Stimulated activated CD4-positive, alpha-beta T cell treated with anti-CD3 and anti-CD28 coated beads, TNF-alpha, amount 100 ng/mL, for 4 hours (primary cell): Measurements from ENCODE around the gene SDF2.
"Not testable (repeated sequence)": the region's sequence is repeated elsewhere in the genome, so short reads cannot be mapped to it uniquely, and the experiment has no call there.

Source experiments
- DNase-seq, 3 experiments: peaks; one replicate each; pipeline ENCODE4 v3.0.0-alpha.2; 2020; ENCODE audit warnings: low read depth in 3 of 3

SDF2 gene

DNA sequence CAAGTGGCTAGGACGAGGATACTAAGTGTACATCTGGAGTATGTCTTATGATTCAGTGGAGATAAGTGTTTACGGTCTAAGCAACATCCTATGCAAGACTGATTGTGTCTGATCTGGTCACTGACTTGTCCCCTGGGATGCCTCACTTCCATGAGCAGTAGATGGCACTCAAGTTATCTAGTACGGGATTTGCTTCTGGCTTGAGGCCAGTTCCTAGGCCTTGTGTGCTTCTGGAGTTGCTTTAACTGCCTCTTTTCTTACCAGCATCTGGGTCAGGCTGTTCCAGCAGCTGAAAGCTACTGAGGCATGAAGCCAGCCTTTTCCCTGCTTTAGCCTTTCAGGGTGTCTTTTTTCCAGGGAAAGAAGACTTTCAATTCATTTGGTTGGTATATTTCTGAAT lies 23.3 kb upstream of the SDF2 start:
- no peak for DNase-seq

DNA sequence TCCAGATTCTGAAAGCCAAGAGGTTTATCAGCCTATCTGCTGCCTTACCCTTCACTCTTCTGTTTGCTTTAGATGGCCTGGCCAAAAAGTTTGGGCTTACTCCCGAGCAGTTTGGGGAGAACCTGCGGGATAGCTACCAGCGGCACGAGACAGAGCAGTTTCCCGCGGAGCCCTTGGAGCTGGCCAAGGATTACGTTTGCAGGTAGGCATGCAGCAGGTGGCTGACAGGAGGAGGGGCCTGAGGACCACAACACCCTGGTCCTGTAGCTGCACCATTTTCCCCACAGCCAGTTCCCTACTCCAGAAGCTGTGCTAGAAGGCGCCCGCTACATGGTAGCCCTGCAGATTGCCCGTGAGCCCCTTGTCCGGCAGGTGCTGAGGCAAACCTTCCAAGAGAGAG lies 20.9 kb upstream of the SDF2 start:
- DNase-seq = no peak

DNA sequence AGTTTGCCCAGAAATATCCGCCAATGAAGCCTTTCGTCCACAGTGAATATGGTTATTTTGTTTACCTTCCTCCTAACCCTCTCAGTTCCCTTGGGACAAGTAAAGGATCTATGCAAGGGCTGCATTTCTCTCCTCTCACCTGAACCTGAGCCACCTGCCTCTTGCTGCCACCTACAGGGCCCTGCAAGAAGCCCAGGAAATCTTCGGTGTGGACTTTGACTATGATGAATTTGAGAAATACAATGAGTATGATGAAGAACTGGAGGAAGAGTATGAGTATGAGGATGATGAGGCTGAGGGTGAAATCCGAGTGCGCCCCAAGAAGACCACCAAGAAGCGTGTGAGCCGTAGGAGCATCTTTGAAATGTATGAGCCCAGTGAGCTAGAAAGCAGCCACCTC lies 14.3 kb upstream of the SDF2 start:
- no peak for DNase-seq

DNA sequence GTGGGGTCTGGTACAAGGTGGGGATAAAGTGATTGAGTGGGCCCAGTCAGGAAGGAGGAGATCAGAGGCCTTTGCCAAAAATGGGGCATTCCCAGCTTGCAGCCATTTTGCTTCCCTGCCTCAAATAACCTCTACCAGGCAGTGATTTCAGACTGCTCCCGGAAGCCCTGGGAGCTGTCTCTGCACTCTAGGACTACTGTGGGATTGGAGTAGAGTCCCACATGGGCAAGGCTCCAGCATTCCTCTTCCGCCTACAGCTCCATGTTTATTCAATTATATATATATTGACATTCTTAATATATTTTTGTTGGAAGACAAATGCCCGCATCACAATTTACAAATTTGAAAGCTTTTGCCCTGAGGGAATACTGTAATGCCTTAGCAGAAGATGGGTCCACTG lies 13.8 kb upstream of the SDF2 start:
- DNase-seq = no peak

DNA sequence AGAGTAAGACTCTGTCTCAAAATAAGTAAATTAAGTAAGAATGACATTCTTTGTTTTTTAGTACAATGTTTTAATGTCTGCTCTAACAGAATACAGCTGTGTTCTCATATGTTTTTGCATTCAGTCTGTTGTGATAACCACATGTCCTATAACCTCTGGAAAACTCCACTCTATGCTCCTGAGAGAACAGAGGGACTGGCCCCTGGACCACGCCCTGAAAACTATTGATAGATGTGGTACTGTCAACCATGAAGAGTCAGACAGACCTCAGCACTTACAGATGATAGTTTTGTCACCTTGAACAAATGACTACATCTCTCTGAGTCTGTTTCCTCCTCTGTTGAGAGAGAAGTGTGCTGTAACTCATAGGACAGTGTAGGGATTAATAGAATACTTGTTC lies 8.2 kb upstream of the SDF2 start:
- DNase-seq = no peak

DNA sequence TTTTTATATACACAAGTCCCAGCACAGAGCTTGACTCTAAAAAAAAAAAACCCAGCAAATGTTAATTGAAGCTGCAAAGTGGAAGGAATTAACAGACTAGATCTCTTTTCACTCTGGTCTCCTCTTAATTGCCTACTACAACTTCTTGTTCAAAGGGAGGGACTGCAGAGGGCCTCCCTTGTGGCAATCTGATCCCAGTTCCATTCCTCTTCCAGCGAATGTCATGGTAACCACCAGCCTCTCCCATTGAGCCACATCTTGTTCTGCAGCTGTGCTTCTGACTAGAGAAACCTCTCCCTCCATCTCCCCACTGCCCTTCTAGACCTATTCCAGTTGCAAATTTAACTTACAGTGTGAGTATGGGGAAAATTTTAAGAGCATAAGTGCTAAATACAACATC lies 6.2 kb upstream of the SDF2 start:
- DNase-seq = no peak

DNA sequence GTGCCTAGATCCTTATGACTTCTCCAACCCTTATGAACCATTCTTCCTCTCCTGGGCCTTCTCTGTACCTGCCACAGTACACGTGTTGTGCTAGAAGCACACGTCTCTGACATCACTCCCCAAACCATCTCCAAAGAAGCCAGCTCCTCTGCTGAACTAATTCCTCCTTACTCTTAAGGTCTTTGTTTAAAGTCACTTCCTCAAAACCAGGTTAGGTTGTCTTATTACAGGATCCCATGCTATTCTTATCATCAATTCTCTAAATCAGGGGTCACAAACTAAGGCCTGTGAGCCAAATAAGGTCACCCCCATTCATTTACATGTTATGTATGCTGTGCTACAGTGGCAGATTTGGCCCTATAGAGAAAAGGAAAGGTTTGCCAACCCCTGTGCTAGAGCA lies 4.3 kb upstream of the SDF2 start:
- DNase-seq = no peak

DNA sequence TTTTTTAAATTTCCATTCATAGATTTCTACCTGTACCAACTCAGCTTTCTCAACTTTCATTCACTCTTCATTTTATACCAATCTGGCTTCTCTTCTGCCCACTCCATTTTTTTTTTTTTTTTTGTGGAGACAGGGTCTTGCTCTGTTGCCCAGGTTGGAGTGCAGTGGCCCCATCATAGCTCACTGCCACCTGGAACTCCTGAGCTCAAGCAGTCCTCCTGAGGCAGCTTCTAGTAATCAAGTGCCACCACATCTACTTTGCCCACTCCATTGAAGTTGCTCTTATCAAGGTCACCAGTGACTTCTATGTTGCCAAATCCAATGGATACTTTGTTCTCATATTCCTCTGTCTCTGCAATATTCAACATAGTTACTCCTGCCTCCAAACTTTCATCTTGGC lies 2.0 kb upstream of the SDF2 start:
- no peak for DNase-seq

DNA sequence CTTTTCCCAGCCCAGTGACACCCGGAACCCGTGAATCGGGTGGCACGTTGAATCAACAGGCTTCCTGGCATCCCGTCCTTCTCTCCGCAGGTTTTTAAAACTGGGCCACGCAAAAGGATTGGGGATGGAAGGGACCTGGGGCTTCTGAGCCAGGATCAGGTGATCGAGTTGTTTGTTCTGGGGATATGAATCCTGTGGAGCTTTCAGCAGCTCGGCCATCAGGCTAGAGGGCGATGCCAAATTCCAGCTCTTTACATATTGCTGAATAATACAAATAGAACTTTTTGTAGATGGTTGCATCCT lies 772 bp upstream of the SDF2 start:
- DNase-seq = no peak

DNA sequence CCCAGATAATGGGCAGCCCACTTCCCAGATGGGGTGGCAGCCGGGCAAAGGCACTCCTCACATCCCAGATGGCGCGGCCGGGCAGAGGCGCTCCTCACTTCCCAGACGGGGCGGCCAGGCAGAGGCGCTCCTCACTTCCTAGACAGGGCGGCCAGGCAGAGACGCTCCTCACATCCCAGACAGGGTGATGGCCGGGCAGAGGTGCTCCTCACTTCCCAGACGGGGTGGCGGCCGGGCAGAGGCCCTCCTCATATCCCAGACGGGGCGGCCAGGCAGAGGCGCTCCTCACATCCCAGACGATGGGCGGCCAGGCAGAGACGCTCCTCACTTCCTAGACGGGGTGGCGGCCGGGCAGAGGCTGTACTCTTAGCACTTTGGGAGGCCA lies 2.2 kb downstream of the SDF2 start:
- DNase-seq = not testable (repeated sequence)

DNA sequence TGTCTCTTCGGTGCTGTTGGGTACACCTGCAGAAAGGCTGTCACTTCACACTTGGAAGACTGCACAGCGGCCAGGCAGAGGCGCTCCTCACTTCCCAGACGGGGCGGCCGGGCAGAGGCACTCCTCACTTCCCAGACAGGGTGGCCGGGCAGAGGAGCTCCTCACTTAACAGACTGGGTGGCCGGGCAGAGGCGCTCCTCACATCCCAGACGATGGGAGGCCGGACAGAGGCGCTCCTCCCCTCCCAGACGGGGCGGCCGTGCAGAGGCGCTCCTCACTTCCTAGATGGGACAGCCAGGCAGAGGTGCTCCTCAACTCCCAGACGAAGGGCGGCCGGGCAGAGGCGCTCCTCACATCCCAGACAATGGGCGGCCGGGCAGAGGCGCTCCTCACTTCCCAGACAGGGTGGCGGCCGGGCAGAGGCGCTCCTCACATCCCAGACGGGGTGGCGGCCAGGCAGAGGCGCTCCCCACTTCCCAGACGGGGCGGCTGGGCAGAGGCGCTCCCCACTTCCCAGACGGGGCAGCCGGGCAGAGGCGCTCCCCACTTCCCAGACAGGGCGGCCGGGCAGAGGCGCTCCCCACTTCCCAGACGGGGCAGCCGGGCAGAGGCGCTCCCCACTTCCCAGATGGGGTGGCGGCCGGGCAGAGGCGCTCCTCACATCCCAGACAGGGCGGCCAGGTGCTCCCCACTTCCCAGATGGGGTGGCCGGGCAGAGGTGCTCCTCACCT lies 2.8 kb downstream of the SDF2 start:
- DNase-seq = not testable (repeated sequence)

DNA sequence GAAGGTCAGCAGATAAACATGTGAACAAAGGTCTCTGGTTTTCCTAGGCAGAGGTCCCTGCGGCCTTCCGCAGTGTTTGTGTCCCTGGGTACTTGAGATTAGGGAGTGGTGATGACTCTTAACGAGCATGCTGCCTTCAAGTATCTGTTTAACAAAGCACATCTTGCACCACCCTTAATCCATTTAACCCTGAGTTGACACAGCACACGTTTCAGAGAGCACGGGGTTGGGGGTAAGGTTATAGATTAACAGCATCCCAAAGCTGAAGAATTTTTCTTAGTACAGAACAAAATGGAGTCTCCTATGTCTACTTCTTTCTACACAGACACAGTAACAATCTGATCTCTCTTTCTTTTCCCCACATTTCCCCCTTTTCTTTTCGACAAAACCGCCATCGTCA lies 3.4 kb downstream of the SDF2 start:
- DNase-seq = not testable (repeated sequence)

DNA sequence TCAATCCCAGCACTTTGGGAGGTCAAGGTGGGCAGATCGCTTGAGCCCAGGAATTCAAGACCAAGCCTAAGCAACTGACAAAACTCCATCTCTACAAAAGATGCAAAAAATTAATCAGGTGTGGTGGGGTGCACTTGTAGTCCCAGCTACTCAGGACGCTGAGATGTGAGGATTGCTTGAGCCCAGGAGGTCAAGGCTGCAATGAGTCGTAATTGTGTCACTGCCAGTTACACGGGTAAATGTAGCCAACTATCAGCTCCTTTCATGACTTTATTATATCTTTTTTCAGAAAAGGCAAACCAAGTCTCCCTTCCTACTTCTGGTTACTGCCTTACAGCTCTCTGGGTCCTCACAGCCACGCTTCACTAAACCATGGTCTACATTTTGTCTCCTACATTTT lies 4.0 kb downstream of the SDF2 start:
- no peak for DNase-seq

DNA sequence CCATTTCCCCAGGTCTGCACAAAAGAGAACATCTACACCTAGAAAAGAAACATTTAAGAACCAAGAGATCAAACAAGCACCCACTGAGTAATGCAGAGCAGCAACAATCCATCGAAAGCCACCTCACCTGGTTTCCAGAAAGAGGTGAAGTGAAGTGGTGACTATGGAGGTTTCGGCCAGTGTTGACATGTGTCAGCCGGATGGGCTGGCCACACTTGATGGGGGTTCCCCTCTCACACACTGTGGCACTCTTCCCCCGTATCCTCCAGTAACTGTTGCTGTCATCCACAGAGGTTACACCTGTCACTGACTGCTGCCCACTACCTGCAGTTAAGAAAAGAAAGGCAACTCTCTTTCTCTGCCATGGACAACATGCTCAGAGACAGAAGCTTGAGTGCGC lies 6.5 kb downstream of the SDF2 start:
- DNase-seq = no peak

DNA sequence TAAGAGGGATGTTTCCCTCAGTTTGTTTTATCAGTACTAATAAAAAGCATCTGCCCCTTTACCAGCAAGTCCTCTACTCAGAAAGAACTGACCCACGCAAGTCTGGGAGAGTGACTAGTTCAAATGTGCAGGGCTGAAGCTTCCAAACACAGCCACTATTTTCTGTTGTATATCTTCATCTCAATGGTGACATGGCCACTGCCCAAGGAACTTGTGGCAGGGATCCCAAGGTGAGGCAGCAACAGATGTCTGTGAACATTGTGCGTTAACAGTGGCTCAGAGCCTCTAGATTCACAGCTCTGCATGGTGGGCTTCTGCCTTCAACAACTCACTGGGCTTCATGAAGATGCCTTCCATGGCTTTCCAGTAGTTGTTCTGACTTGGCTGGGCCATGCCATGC lies 13.0 kb downstream of the SDF2 start:
- no peak for DNase-seq

DNA sequence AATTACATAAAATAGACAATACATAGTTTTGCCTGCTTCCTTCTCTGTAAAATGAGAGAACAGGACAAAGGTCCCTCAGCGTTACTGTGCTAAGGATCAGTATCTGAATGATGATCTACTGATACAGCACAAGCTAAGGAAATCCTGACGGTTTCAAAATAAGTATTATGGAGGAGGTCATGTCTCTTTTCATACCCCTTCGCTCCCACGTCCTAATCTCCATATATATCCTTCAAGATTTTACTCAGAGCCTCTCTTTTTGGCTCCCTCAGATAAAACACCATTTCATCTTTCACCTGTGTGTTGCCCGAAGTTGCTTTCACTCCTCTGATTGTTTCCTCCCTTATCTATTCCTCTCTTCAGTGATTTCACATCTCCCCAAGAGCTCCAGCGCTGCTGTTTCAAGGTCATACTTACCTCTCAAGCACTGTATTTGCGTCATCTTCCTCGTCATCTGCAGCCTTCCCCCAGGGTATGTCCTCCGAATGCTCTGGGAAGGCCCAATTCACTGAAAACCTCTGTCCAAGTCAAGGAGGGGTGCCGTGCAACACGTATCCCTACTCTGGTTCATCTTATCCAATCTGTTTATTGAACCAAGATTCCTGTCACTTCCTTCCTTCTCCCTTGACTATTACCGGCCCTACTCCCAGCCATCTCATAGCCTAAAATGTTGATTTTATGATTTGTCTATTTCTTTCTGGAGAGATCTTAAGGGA lies 15.5 kb downstream of the SDF2 start:
- no peak for DNase-seq

DNA sequence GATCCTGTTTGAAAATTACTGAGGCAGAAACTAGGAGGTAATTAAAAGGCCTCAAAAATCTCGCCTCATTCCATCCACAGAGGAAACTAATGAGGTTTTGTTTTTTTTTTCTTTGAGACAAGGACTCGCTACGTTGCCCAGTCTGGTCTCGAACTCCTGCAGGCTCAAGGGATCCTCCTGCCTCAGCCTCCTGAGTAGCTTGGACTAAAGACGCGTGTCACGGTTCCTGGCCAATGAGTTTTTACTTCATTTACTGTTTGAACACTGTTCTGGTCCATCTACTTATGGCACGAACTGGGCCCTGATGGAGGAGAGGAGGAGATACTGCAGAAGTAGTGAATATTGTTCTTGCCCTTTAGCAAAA lies 16.1 kb downstream of the SDF2 start:
- no peak for DNase-seq

DNA sequence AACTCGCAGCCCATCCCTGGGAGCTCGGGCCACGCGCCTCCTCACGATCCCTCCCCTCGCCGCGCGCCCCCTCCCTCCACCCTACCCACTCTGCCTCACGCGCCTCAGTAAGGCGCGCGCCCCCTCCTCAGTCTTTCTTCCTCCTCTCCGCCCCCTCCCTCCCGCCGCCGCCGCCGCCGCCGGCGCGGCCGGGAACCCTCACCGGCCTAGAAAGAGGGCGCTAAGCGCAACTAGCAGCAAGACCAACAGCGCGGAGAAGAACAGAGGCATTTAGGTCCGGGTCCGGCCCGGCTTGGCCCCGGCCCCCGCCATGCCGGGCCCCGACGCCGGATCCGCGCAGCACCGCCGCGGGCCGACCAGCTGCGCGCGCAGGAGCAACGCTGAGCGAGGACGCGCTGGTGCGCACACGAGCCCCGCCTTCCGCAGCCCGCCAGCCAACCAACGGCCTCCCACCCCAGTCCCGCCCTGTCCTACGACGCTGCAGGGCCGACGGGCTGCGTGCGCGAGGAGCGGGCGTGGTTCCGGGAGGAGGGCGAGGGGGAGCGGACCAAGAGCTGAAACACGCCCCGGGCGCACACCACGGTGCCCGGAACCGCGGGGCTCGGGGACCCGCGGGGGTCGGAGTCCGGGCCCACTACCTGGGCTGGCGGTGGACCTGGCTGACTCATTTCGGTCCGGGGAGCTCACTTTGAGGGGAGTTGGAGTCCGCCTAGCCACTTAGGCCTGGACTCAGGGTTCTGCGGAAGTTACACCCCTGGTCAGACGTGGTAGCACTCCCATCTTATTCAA lies 16.7 kb downstream of the SDF2 start, which contains the start of gene BLTP2:
Gene BLTP2 (minus strand): TSS at position 372 of the 789 bp plus-strand sequence. CDS start 102 bp downstream, at position 270.
- DNase-seq = peak; percentile 87 to 93 (median 90)

DNA sequence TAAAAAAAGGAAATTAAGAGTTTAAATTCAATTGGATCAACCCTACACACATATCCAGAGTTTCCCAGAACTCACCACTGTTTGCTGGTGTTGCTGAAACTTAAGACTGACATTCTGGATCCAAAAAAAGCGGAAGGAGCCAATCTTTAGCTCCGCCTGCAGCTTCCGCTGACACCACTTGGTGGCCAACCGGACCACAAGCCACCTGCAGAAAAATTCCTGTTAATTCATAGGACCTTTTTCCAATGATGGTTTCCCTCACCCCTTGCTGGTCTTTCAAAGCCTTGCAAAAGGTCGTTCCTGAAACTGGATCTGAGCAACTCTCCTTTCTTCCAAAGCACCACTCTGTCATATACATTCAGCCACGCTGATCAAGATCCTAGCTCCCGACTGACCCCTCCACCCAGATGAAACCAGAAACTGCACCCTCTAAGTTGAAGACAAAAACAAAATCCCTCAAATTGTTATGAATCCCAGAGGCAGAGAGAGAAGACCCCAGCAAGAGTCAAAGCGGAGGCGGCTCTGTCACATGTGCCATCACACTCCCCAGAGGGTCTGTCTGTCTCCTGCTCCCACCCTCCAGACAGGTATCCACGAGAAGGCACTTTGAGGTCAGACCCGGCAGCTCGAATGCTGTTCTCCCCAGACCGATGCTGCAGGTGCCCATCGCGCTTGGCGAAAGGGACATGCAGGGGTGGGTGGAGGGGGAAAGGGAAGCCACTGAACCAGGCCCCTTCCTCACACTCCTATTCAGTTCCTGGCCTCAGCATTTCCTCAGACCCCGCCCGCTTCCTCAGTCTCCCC lies 17.5 kb downstream of the SDF2 start:
- DNase-seq = no peak

DNA sequence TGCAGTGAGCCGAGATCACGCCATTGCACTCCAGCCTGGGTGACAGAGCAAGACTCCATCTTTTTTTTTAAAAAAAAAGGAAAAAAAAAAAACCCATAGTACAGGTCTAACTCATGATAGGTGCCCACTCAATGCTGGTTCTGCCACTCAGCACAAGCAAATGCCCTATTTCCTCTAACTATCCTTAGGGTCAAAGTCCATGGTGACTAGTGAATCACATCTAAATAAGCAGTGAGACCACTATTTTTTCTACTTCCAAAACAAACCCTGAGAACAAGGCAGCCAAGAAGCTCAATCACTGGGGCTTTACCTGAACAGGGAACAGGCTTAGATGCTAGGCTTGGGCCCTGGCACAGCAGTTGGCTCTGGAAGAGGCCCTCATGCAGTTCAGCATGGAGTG lies 20.1 kb downstream of the SDF2 start:
- no peak for DNase-seq

DNA sequence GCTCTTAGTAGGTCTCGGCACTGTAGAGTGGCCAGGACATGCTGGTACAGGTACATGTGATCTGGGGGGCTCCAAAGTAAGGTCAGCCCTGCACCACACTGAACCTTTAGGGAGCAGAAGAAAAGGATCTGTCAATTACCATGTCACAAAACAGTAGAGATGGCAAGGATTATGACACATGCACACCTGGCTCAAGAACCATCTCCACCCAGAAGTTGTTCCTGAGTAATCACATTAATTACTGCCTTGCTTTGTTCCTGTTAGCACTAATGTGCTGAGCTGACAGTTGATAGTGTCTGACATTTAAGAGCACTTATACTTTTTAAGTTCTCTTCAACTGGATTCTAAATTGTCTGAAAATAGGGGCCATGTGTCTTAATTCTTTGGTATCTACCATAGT lies 26.2 kb downstream of the SDF2 start:
- DNase-seq = no peak

DNA sequence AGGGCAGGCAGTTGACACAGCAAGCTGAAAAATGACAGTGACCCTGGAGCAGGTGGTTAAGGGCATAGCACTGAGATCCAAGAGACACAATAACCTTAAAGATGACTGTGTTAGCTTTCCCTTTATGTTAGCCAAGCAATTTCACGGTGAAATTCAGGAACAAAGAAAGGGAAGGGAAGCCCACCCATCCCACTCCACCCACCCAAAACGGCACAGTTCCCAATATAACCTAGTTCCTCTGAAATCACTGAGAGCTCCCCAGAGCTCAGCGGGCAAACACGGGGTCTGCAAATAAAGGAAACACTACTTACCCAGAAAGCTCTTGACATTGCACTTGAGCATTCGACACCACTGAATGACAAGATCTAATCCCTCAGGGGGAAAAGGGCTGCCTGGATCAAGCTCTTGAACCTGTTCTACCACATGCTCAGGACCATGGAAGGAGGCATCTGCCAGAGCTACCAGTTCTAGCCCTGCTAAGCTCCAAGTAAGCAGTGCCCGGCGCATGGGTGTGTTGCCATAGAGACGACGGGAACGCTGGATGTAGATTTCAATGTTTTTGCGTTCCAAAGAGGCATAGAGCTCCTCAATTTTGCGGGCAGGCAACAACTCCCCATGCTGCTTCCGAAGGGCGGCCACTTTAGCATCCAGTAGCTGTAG lies 27.4 kb downstream of the SDF2 start:
- no peak for DNase-seq
